ENCODE results near the gene NLRC5.
"Not testable (repeated sequence)": the region's sequence is repeated elsewhere in the genome, so short reads cannot be mapped to it uniquely, and the experiment has no call there.

Gene NLRC5

DNA sequence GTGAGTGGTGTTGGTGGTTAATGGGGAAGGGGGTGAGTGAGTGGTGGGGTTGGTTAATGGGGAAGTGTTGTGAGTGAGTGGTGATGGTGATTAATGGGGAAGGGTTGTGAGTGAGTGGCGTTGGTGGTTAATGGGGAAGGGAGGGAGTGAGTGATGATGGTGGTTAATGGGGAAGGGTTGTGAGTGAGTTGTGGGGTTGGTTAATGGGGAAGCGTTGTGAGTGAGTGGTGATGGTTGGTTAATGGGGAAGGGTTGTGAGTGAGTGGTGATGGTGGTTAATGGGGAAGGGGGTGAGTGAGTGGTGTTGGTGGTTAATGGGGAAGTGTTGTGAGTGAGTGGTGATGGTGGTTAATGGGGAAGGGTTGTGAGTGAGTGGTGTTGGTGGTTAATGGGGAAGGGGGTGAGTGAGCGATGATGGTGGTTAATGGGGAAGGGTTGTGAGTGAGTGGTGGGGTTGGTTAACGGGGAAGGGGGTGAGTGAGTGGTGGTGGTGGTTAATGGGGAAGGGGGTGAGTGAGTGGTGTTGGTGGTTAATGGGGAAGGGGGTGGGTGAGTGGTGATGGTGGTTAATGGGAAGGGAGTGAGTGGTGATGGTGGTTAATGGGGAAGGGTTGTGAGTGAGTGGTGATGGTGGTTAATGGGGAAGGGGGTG, 81.8 kb downstream of the NLRC5 start:
- not testable (repeated sequence) for DNase-seq (ENCODE audit: low read depth)

DNA sequence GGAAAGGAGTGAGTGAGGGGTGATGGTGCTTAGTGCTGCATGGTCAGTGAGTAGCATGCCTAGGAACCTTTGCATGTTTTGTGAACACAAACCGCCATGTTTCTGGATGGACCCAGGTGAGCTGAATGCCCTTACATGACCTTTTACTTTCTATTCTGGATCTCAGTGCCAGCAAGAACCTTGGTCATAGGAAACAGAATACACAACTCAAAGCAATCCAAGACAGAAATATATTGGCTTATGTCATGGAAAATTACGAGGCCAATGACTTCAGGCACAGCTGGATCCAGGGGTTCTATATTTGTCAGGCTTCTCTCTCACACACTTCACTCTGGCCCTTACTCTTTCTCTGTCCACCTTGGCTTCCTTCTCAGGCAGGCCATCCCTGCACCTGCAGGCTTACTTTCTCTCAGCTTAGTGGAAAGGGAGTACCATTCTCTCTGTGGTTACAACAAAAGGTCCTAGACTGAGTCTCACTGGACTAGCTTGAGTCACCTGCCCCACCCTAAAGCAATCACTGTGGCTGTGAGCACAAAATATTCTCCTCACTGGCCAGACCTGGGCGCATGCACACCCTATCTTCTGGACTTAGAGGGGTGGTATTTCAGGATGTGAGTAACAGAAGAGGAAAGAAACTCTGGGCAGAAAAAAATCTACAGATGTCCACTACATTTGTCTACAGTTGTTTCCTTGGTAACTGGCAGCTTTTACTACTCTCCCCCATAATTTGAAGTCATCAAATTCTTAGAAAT, 82.7 kb downstream of the NLRC5 start:
- no peak for DNase-seq (ENCODE audit: low read depth)

DNA sequence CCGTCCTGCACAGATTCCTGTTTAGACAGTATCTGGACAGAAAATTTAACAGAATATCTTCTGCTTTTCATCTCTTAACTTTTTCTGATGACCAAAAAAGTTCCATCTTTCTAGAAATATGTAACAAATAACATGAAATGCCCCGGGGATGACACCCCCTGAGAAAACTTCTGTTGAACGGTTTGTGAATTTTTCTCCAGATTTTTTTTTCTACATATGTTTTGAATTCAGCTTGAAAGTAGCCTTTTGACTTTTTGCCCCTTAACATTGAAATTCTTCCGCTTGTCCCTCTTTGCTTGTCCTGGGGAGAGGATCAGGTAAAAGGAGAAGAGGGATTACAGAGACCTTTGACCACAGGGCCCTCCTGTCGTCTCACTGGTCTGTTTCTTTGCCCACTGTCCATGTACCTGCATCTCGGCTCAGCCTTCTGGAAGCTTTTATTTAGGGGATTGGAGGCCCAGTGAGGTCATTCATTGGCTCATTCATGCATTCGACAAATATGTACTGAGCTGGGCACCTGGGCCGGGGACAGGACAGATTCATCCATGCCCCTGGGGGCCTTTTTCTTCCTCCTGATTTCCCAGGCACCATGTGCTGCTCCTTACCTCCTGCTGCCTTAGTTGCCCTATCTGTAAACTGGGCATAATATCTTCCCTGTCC, 83.4 kb downstream of the NLRC5 start:
- DNase-seq (ENCODE audit: low read depth): no peak

DNA sequence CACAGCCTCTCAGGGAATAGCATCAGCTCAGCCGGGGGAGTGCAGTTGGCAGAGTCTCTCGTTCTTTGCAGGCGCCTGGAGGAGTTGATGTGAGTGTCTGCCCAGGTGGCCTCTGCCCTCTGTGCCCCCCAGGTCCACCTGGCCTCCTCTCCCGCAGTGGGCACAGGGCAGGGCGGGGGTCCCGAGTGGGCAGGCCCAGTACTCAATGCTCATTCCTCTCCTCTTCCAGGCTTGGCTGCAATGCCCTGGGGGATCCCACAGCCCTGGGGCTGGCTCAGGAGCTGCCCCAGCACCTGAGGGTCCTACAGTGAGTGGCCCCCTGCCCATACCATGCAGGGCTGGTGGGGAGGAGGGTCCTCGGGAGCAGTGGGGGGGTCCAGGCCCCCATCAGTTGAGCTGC, 88.4 kb downstream of the NLRC5 start:
- no peak for DNase-seq (ENCODE audit: low read depth)

DNA sequence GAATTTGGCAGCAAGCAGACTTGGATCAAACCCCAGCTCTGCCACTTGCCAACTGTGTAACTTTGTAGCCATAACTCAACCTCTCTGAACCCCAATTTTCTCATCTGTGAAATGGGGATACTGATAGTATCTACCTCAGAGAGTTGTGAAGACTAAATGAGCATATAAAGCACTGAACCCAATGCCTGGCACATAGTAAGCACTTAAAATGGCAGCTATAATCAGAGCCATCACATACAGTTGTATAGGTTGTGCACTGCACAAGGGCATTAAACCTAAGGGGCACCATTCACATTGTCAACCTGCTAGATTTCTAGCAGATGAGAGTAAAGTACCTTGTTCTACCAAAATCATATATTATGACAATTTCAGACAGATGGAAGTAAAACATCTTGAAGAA, 92.4 kb downstream of the NLRC5 start:
- DNase-seq (ENCODE audit: low read depth): no peak

DNA sequence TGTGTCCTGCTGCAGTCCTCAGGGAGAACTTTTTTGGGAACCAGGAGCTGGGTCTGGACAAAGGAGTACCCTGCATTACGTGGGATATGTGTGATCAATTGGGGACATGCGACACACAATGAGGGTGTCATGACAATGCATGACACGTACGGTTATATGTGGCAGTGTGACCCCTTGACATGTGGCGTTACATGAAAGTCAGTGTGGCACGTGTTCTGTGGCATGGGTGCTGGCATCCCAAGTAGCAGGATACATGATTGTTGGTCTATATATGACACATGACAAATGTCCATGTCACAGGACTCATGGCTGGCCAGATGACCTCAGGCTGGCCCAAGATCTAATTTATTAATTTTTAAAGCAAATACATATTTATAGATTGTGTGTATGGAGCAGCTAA, 93.3 kb downstream of the NLRC5 start:
- no peak for DNase-seq (ENCODE audit: low read depth)

DNA sequence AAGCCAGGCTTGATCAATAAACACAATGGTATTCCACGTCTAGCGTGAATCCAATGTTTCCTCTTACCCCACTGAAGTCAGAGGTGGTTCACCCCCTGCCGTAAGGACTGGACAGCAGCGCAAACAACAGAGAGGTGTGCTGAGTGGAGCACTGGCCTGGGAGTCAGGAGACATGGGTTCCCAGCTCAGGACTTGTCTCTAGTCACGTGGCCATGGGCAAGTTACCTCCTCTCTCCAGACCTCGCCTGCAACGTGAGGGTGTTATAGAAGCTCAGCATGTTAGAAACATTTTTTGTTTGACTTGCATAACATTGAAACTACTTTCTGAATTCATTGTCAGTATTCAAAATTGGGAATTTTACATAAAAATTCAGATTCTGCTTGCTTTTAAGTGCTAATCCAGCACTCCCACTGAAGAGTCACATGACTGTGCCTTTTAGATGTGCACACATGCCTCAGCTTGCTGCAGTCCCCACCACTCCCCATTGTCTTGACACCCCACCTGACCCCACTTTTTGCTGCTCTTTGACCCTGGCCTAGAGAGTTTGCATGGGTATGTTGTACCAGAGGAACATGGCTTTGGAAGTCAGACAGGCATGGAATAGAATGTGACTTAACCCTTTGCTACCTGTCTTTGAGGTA, 94.2 kb downstream of the NLRC5 start:
- no peak for DNase-seq (ENCODE audit: low read depth)

DNA sequence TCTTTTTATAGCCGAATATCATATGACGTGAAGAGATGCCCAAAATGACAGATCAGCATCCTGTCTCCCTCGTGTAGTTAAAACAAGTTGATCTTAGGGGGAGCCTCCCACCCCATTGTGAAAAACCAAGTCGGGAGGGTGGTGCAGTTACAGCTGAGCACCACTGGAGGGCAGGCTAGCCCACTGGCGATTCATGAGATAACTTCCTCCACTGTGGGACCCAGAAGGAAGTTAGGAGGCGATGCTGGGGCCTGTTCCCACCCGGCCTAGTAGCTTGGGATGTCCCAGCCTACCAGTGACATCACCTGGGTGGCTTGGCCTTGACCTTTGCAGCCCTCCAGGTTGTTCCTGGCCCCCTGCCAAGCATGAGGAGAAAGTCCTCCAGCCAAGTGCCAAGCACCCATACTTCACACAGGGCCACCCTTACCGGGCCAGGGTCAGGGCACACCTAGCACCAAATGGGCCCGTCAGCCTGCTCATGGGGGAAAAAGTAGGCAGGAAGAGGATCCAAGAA, 95.0 kb downstream of the NLRC5 start:
- DNase-seq (ENCODE audit: low read depth): peak; percentile 38

DNA sequence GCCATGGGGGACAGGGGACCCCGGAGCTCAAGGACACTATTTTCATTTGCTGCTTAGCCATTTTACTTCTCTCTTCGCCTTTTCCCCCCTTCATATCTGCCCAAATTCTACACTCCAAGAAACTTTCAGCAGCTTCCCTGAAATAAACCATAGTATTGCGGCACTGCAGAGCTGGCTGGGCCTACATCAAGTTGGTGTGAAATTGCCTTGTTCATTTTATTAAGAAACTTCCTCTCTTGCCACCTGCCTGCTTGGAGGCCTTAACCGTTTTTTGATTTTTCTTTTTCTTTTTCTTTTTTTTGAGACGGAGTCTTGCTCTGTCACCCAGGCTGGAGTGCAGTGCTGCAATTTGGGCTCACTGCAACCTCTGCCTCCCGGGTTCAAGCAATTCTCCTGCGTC, 95.6 kb downstream of the NLRC5 start:
- no peak for DNase-seq (ENCODE audit: low read depth)

DNA sequence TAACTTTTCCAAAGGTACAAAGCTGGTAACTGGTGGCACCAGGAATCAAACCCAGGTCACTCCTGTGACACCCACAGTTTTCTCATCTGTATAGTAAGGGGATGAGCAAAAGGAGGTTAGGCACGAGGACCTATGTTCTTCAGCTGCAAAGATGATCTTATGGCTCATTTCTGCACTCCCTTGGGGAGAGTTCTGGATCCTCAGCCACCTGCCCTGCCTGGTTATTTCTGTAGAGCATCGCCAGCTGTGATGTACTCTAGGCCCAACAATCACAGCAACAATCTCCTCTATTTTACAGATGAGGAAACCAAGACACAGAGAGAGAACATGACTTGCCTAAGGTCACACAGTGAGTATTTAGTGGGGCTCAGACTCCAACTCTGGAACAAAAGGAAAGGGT, 97.6 kb downstream of the NLRC5 start:
- no peak for DNase-seq (ENCODE audit: low read depth)

DNA sequence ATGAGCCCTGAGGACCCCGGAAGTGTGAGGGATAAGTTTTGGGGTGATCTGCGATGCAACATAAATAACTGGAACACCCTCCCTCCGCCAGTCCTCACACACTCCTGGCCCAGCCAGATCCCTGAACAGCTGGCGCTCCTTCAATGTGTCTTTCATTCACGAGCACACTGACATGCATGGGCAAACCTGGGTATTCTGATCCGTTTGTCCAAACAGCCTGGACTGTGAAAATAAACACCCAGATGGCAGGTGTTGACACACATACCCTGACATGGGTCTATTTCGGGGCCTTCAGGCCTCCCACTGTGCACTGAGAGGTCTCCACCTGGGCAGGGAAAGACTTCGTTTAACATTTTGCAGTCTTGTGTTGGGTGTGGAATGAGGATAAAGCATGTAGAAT, 100.0 kb downstream of the NLRC5 start:
- DNase-seq (ENCODE audit: low read depth): no peak

DNA sequence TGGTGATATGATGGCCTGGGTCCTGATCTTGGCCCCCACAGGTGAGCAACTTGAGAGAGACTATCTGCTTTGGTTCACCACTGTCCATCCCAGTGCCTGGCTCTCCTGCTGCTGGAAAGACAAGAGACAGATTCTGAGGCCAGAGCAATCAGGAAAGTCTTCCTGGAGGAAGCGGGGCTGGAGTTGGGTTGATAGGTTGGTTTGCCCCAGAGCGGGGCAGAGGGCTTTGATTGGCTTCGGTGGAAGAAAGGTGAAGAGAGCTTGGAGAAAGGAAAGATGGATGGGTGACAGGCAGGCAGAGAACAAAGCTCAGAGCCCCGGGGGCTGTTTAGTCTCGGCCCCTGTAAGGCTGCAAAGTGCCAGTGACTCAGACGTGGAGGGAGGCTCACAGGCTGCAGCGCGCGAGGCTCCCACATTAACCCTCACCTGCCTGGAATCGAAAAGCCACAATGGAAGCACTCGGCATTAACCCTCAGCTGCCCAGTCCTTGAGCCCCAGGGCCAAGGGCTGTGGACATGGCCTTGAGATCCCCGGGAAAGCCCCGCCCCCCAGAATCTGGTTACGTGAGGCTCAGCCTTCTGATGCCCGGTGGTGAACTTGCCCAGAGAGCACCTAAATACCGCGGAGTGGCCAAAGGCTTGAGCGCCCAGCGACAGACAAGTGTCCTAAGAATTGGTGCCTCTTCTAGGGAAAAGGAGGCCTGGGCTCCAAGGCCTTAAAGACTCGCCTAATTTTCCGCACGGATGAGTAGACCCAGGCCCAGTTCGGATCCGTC, 102.0 kb downstream of the NLRC5 start:
- no peak for DNase-seq (ENCODE audit: low read depth)

DNA sequence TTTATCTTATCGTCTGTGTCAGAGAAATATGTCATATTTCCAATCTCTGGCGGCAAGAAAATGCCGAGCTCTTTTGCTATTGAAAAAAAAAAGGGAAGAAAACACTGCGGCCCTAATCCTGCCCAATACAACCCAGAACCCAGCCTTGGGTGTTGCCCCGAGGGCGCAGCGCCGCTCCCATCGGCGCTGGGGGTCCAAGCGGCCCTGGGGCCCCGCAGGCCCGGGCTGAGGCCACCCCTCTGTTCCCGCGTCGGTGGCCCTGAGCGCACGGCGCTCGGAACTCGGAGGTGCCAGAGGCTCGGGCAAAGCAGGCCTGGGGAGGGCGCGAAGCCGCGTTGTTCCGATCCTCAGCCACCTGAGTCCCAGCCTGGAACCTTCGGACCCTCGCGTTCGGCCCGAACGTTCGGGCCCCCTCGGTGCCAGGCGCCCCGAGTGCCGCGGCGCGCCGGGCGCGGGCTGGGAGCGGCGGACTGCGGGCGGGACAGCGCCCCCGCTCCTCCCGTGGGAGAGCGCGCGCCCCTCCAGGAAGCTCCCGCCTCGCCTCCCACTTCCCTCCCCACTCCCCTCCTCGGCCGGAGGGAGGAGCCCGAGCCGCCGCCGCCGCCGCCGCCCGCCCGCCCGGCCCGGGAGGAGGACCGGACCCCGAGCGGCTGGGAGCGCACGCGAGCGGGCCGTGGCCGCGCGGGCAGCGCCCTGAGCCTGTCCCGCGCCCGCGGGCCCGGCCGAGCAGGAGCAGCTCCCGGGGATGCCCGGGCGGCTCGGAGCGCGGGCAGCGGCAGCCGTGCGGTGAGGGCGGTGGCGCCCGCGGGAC, 102.8 kb downstream of the NLRC5 start, which contains the start of gene CPNE2:
CPNE2 (plus strand) TSS at position 609 of the 811 bp plus-strand sequence. CDS start 18,160 bp downstream, outside the sequence.
- DNase-seq (ENCODE audit: low read depth): no peak

DNA sequence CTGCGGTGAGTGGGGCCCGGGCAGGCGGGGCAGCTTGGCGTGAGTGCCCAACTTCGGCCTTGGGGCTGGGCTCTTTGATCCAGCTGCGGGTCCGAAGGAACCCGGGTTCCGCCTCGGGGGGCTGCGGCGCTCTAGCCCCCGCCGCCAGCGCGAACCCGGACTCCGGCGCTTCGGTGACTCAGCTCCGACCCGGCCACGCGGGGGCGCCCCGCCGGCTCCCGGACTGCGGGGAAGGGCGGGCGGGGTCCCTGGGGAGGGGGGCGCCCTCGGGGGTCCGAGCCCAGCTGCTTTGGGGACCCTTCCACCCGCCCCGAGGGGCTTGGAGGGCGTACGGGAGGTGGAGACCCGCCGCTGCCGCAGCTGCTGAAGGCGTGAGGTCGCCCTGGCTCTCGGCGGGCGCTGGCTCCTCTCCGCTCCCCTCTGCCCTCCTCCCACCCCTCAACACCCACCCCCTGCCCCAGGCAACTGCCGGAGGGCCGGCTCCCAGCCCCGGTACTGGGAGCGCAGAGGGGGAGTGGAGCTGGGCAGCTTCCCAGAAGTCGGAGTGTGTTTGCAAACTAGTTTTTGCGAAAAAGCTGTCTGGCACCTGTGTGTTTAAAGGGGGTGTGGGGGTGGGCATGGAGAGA, 103.5 kb downstream of the NLRC5 start:
- DNase-seq (ENCODE audit: low read depth): no peak

DNA sequence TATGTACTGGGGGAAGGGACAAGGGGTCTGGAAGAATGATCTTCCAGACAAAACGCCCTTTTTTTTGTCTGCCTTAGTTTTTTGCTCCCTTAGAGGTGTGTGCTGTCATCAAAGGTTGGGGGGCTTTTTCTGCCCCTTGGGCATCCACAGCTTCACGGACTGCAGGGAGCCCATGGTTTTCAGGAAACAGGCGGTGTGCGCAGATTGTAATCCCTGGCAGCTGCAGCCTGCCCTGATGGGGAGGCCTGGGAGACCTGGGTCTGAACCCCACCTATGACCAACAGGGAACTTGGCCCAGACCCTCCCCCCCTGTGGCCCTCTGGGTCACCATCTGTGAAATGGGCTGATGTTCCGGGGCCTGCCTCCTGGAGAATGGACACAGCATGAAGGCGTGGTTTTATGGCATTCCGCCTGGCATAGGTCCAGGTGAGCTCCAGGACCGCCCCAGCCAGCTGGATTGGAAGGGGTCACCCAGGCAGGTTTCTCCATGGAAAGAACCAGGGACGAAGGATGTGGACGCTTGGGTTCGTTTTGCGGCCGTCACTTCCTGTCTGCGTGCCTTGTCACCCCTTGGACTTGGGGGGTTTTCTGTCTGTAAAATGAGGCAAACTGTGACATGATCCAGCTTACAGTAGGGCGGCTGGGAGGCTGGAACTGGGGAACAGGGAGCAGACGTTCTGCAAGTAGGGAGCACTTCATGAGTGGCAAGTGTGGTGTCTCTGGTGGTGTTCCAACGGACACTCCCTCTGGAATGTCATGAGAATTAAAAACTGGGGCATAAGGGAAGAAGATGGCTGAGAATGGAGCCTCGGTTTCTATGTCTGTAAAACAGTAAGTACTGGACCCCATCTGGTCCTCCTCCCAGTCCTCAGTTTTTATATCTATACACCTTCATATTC, 104.6 kb downstream of the NLRC5 start:
- DNase-seq (ENCODE audit: low read depth): no peak

DNA sequence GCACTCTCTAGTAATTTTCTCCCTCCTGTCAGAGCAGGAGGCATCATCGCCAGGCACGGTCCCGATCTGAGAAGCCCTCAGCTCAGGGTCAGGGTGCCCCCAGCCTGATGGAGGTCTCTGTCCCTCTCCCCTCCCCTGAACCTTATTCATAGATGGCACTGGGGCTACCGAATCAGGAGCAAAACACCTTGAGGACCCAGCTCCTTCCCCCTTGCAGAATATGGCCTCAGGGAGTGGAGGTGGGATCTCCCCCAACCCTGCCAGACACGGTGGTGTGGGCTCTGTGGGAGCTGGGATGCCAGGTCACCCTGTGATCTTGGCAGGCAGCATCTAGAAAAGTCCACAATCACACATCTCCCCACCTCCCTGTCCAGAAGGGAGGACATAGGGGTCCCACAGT, 105.6 kb downstream of the NLRC5 start:
- DNase-seq (ENCODE audit: low read depth): no peak

DNA sequence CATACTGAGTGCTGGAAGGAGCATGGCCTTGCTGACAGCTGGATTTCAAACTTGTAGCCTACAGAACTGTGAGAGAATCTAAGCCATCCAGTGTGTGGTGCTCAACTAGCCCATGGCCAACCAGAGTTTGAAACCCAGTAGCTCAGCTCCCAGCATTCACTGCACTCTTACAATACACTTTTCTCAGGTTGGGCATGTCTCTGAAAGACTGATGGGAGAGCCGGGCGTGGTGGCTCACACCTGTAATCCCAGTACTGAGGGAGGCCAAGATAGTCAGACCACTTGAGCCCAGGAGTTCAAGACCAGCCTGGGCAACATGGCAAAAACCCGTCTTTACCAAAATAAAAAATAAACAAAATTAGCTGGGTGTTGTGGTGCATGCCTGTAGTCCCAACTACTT, 106.8 kb downstream of the NLRC5 start:
- no peak for DNase-seq (ENCODE audit: low read depth)

DNA sequence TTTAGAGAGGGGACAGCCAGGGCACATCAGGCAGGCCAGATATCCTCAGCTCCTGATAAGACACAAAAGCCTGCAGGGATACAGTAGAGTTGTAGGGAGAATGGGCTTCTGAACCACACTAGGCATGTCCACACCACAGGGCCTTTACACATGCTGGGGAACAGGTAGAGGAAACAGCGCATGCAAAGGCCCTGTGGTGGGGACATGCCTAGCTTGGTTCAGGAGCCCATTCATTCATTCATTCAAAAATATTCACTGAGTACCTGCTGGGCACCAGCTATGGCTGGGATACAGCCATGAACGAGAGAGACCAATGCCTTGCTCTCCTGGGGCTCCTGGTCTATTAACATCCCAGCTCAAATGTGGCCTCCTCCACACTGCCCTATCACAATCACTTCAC, 107.4 kb downstream of the NLRC5 start:
- no peak for DNase-seq (ENCODE audit: low read depth)

DNA sequence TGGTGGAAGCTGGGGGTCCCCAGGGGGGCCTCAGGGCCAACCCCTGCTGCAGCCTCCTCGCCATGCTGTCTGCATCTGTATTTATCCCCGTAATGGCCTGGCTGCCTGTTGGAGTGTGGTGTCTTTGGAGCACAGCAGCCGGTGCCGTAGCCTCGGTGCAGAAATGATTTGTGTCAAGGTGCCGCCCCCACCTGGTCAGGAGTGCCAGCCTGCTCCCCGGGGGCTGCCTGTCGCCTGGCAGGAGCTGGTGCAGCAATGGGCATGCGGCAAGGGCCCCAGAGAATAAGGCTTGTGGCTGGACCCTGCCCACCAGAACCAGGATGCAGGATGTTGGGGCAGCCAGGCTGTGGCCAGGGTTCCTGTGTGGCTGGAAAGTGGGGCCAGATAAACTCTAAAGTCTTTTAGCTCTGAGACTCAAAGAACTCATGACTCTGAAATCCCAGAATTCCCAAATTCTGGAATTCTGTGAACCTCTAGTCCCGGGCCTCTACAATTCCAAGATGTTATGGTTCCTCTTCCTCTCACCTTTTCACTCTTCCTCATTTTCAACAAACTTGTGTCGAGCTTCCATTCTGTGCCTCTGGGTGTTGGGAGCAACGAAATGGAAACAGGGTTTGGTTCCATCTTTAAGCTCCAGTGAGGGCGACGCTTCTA, 109.0 kb downstream of the NLRC5 start:
- no peak for DNase-seq (ENCODE audit: low read depth)

Measured in stimulated activated CD8-positive, alpha-beta memory T cell treated with anti-CD3 and anti-CD28 coated beads, Interleukin-7, amount 100 ng/mL, for 24 hours (primary cell).